SK-MEL-5 (cell line): ENCODE results near the gene DNAH17. TPM values are rescaled to one million over a fixed set of nuclear protein-coding genes. Genes with fewer than 3 reads are reported as not detected.

Source experiments
- DNase-seq: peaks from one replicate; pipeline ENCODE4 v3.0.0-alpha.2; 2016; ENCODE audit warnings: low read depth, low spot score
- in situ Hi-C: cut with HindIII; loops from 2 replicates; pipeline ENCODE4 v1.10.0; 2016; ENCODE audit warnings: low sequenced_read_pairs, high pct_unique_total_duplicates, low pct_unique_long_range_greater_than_20kb
- small RNA-seq, 2 experiments: library from RNA; depleted of rRNA; stranded (forward); fragments of <200 nt; gene quantifications; one replicate each; pipeline ENCODE3, GENCODE V24; 2014
- total RNA-seq: library from RNA; depleted of rRNA; stranded (reverse); fragments of >200 nt; shearing (Covaris generic); gene quantifications from 2 replicates; pipeline ENCODE4 v1.2.3, GENCODE V29; 2014; rRNA removed

Gene DNAH17
- total RNA-seq, 1 experiment from 2014 or later = 0.24 TPM

GRCh38 chr17:78377858-78378224 is 199.4 kb downstream of the DNAH17 start:
- in situ Hi-C loops = no loop called here
- no peak for DNase-seq

GRCh38 chr17:78376161-78376560 is 201.0 kb downstream of the DNAH17 start:
- no peak for DNase-seq
- in situ Hi-C loops = no loop called here

- in situ Hi-C loops = no loop called here
- no peak for DNase-seq
These were observed 201.6 kb downstream of the DNAH17 start for GRCh38 chr17:78375401-78376151.

GRCh38 chr17:78374631-78375274 is 202.4 kb downstream of the DNAH17 start:
- DNase-seq = no peak
- in situ Hi-C loops = no loop called here

- in situ Hi-C loops = no loop called here
- no peak for DNase-seq
These were observed 203.0 kb downstream of the DNAH17 start for GRCh38 chr17:78374189-78374588.

Small RNA genes within 50 kb of the gene (small RNA-seq; reads per million reads assigned to genes)
- gene RF00415 (0 reads per million in 2 experiments), gene RN7SL454P (0 to 0.05 reads per million in 2 experiments)

Other genes starting within 250 kb of the DNAH17 start
- 157 and 166 TPM in 2 replicates for gene SOCS3, start 217.3 kb downstream of the DNAH17 start, total RNA-seq
- gene PGS1, start 198.7 kb downstream of the DNAH17 start, total RNA-seq = 41.7 and 43.5 TPM in 2 replicates
- gene CYTH1, start 204.9 kb upstream of the DNAH17 start, total RNA-seq = 60.7 and 69.2 TPM in 2 replicates